Neural cell (in vitro differentiated cells): ENCODE results near the gene ZNF281. TPM values are rescaled to one million over a fixed set of nuclear protein-coding genes. Genes with fewer than 3 reads are reported as not detected.

Experiments used
- H2AFZ ChIP-seq: fragments of 200-600, 300-800 bp; sonication (generic), shearing (Covaris generic); 2 replicates; pipeline ENCODE4 v1.6.0; 2014; ENCODE audit warnings: low read depth, mild to moderate bottlenecking, antibody characterized with exemption, low read length, moderate library complexity
- H3F3A ChIP-seq: fragments of 200-600 bp; shearing (Covaris generic); 2 replicates; pipeline ENCODE4 v1.6.1; 2016; ENCODE audit warnings: mild to moderate bottlenecking, moderate library complexity, mixed read lengths, antibody characterized with exemption, low read length; ENCODE audit not compliant: insufficient read depth, poor library complexity, severe bottlenecking
- H3K27ac ChIP-seq: fragments of 200-600, 300-800 bp; sonication (generic), shearing (Covaris generic); 2 replicates; pipeline ENCODE4 v1.5.1; 2014; ENCODE audit warnings: mild to moderate bottlenecking, low read length, moderate library complexity
- H3K27me3 ChIP-seq: fragments of 300-800, 200-600 bp; sonication (generic), shearing (Covaris generic); 2 replicates; pipeline ENCODE4 v1.6.0; 2014; ENCODE audit warnings: mild to moderate bottlenecking, low read depth, low read length, moderate library complexity; ENCODE audit not compliant: insufficient read depth
- H3K36me3 ChIP-seq: fragments of 300-800, 200-600 bp; sonication (generic), shearing (Covaris generic); 2 replicates; pipeline ENCODE4 v1.5.1; 2014; ENCODE audit warnings: mild to moderate bottlenecking, antibody characterized with exemption, low read length, moderate library complexity; ENCODE audit not compliant: insufficient read depth
- H3K4me2 ChIP-seq: fragments of 300-800, 200-600 bp; sonication (generic), shearing (Covaris generic); 2 replicates; pipeline ENCODE4 v1.6.0; 2014; ENCODE audit warnings: mild to moderate bottlenecking, low read length
- H3K4me3 ChIP-seq: fragments of 300-800, 200-600 bp; sonication (generic), shearing (Covaris generic); 2 replicates; pipeline ENCODE4 v1.5.1; 2014; ENCODE audit warnings: mild to moderate bottlenecking, low read length, moderate library complexity
- H3K79me2 ChIP-seq: fragments of 200-600 bp; shearing (Covaris generic); replicated peaks from 2 replicates; pipeline ENCODE4 v1.6.0; 2014; ENCODE audit warnings: mild to moderate bottlenecking, low read length, moderate library complexity; ENCODE audit not compliant: insufficient read depth
- H3K9ac ChIP-seq: fragments of 300-800, 200-600 bp; sonication (generic), shearing (Covaris generic); 2 replicates; pipeline ENCODE4 v1.6.1; 2016; ENCODE audit warnings: mild to moderate bottlenecking, low read length, mixed read lengths
- H3K9me2 ChIP-seq: fragments of 200-600 bp; shearing (Covaris generic); 2 replicates; pipeline ENCODE4 v1.6.1; 2016; ENCODE audit warnings: mild to moderate bottlenecking, low read length, mixed read lengths; ENCODE audit not compliant: insufficient read depth
- H3K9me3 ChIP-seq: fragments of 200-600, 300-800 bp; sonication (generic), shearing (Covaris generic); 2 replicates; pipeline ENCODE4 v1.6.1; 2016; ENCODE audit warnings: mild to moderate bottlenecking, mixed run types, low read length, moderate library complexity, mixed read lengths
- H4K20me1 ChIP-seq: fragments of 200-600 bp; shearing (Covaris generic); 2 replicates; pipeline ENCODE4 v1.6.1; 2016; ENCODE audit warnings: mild to moderate bottlenecking, mixed run types; ENCODE audit not compliant: insufficient read depth
- CTCF ChIP-seq: fragments of 450-650 bp; IDR thresholded peaks from 2 replicates; pipeline ENCODE4 v1.5.1; 2014; ENCODE audit warnings: antibody characterized with exemption, mild to moderate bottlenecking, moderate library complexity; ENCODE audit not compliant: poor library complexity, severe bottlenecking
- EP300 ChIP-seq: fragments of 450-650 bp; conservative IDR thresholded peaks from 2 replicates; pipeline ENCODE4 v1.6.1; 2014; ENCODE audit warnings: antibody characterized with exemption, mild to moderate bottlenecking, moderate library complexity; ENCODE audit not compliant: poor library complexity, severe bottlenecking
- EZH2 ChIP-seq: fragments of 200-600, 300-800 bp; shearing (Covaris generic), sonication (generic); IDR thresholded peaks from 2 replicates; pipeline ENCODE4 v1.6.1; 2014; ENCODE audit warnings: antibody characterized with exemption, low read length, borderline replicate concordance, mild to moderate bottlenecking; ENCODE audit not compliant: insufficient read depth, poor library complexity, severe bottlenecking
- MXI1 ChIP-seq: fragments of 450-650 bp; conservative IDR thresholded peaks from 2 replicates; pipeline ENCODE4 v1.6.1; 2014; ENCODE audit warnings: antibody characterized with exemption, mild to moderate bottlenecking; ENCODE audit not compliant: poor library complexity, severe bottlenecking
- POLR2AphosphoS5 ChIP-seq: IDR thresholded peaks from 2 replicates; pipeline ENCODE4 v1.6.1; 2012
- RAD21 ChIP-seq: fragments of 450-650 bp; conservative IDR thresholded peaks from 2 replicates; pipeline ENCODE4 v1.6.1; 2014; ENCODE audit warnings: antibody characterized with exemption, mild to moderate bottlenecking, moderate library complexity
- REST ChIP-seq: IDR thresholded peaks from 2 replicates; pipeline ENCODE4 v1.6.1; 2012; ENCODE audit warnings: borderline replicate concordance
- SMC3 ChIP-seq: fragments of 450-650 bp; conservative IDR thresholded peaks from 2 replicates; pipeline ENCODE4 v1.6.1; 2014; ENCODE audit warnings: antibody characterized with exemption, mild to moderate bottlenecking, moderate library complexity; ENCODE audit not compliant: poor library complexity
- TAF1 ChIP-seq: IDR thresholded peaks from 2 replicates; pipeline ENCODE4 v1.6.1; 2012; ENCODE audit warnings: low read depth
- polyA plus RNA-seq: library from polyadenylated mRNA; depleted of rRNA; stranded (reverse); fragments of >200 nt; gene quantifications from 2 replicates; pipeline ENCODE4 v1.2.3, GENCODE V29; 2014

Gene ZNF281
- polyA plus RNA-seq, 1 donor from 2014 or later = 23.9 TPM

- Histone ChIP-seq H3K9ac (no peak overlapping the region), H3K4me2 (no peak overlapping the region), H2AFZ (no peak overlapping the region), H3K27ac (no peak overlapping the region), H3K9me3 (no peaks in the 10 kb centered on the region), H3K36me3 (no peaks in the 10 kb centered on the region), H3F3A (no peaks in the 10 kb centered on the region), H3K27me3 (no peaks in the 10 kb centered on the region), H4K20me1 (no peaks in the 10 kb centered on the region), H3K79me2 (no peaks in the 10 kb centered on the region), H3K4me3 (no peak overlapping the region), H3K9me2 (no peaks in the 10 kb centered on the region)
- TF ChIP-seq EZH2 (no peak), POLR2AphosphoS5 (no peak), CTCF (no peak), EP300 (no peak), MXI1 (no peak), RAD21 (no peak), TAF1 (no peak), REST (no peak), SMC3 (no peak)
Observed at GRCh38 chr1:200391747-200392146, 18.1 kb downstream of the ZNF281 start.

- H3K79me2 ChIP-seq = no peaks in the 10 kb centered on the region
- H3K4me3 ChIP-seq = no peak overlapping the region
- no peaks in the 10 kb centered on the region for H3F3A ChIP-seq
- H3K36me3 ChIP-seq = no peaks in the 10 kb centered on the region
- H3K9me2 ChIP-seq = no peaks in the 10 kb centered on the region
- no peaks in the 10 kb centered on the region for H3K9me3 ChIP-seq
- no peak overlapping the region for H3K27ac ChIP-seq
- H2AFZ ChIP-seq = no peak overlapping the region
- H3K27me3 ChIP-seq = no peaks in the 10 kb centered on the region
- TF ChIP-seq CTCF (no peak), EP300 (no peak), POLR2AphosphoS5 (no peak), SMC3 (no peak), REST (no peak), EZH2 (no peak), MXI1 (no peak), RAD21 (no peak), TAF1 (no peak)
- H3K9ac ChIP-seq = no peak overlapping the region
- H3K4me2 ChIP-seq = no peak overlapping the region
- H4K20me1 ChIP-seq = no peaks in the 10 kb centered on the region
Observed at GRCh38 chr1:200388791-200389190, 21.0 kb downstream of the ZNF281 start.
